Endothelial cell of umbilical vein (primary cell): ENCODE results near the gene MRGPRG. TPM values are rescaled to one million over a fixed set of nuclear protein-coding genes. Genes with fewer than 3 reads are reported as not detected.

Source experiments
- BruUV-seq: library from RNA; stranded (reverse); fragments of 400-500 nt; replicated peaks from 2 replicates; lab custom pipeline; 2021; lab: Mats Ljungman, UMichigan
- CTCF ChIA-PET: fragments of 300-600, 350-600 bp; sonication (Branson Sonifier 250); formaldehyde crosslinking; loops from one replicate; lab custom pipeline; 2021; ENCODE audit warnings: antibody characterized with exemption, inconsistent platforms; lab: Charles Lee
- POLR2A ChIA-PET: fragments of 300-600, 350-600 bp; sonication (Branson Sonifier 250); formaldehyde crosslinking; loops from one replicate; lab custom pipeline; 2021; ENCODE audit warnings: antibody characterized with exemption, inconsistent platforms; lab: Charles Lee
- DNase-seq: peaks from one replicate; pipeline ENCODE4 v3.0.0-alpha.2; 2011; ENCODE audit warnings: low read depth, low spot score
- FAIRE-seq: peaks from 2 replicates; lab custom pipeline; 2011; peaks lifted over from hg19 to GRCh38; lab: Jason Lieb, UNC
- H2AFZ ChIP-seq: 2 replicates; pipeline ENCODE4 v1.6.0; 2012; ENCODE audit warnings: low read depth, low read length, control low read depth, inconsistent platforms
- H3K27ac ChIP-seq: 2 replicates; pipeline ENCODE4 v1.5.1; 2011; ENCODE audit warnings: low read depth, mild to moderate bottlenecking, control low read depth, low read length, moderate library complexity; ENCODE audit not compliant: insufficient read depth
- H3K27me3 ChIP-seq, 2 experiments: 2 replicates each; pipeline versions ENCODE4 v1.6.0 to v1.6.1; 2011; ENCODE audit warnings: low read length in 2 of 2, mixed read lengths in 1 of 2; ENCODE audit not compliant: control insufficient read depth in 2 of 2, insufficient read depth in 2 of 2
- H3K36me3 ChIP-seq, 2 experiments: 2 replicates in 1 of 2; 3 replicates in 1 of 2; pipeline ENCODE4 v1.5.1; 2011; ENCODE audit warnings: low read length in 2 of 2, mild to moderate bottlenecking in 1 of 2, moderate library complexity in 1 of 2; ENCODE audit not compliant: control insufficient read depth in 2 of 2, insufficient read depth in 2 of 2; ENCODE audit errors: extremely low read depth in 1 of 2
- H3K4me1 ChIP-seq: 3 replicates; pipeline ENCODE4 v1.5.1; 2011; ENCODE audit warnings: mild to moderate bottlenecking, low read length; ENCODE audit not compliant: control insufficient read depth, insufficient read depth; ENCODE audit errors: extremely low read depth
- H3K4me2 ChIP-seq: 2 replicates; pipeline ENCODE4 v1.6.1; 2011; ENCODE audit warnings: low read length, control low read depth, mixed read lengths; ENCODE audit not compliant: insufficient read depth
- H3K4me3 ChIP-seq, 3 experiments: fragments of 200-600 bp in 1 of 3; sonication (generic), shearing (Covaris generic) in 1 of 3; replicated peaks in 1 of 3; 2 replicates each; pipeline ENCODE4 v1.5.1; 2011 to 2016; ENCODE audit warnings: control low read depth in 3 of 3, low read length in 3 of 3, mild to moderate bottlenecking in 2 of 3, inconsistent platforms in 1 of 3, low read depth in 1 of 3, moderate library complexity in 1 of 3; ENCODE audit not compliant: insufficient read depth in 1 of 3
- H3K79me2 ChIP-seq: 2 replicates; pipeline ENCODE4 v1.6.0; 2012; ENCODE audit warnings: low read length, inconsistent platforms; ENCODE audit not compliant: control insufficient read depth, insufficient read depth
- H3K9ac ChIP-seq: replicated peaks from 2 replicates; pipeline ENCODE3; 2011; ENCODE audit warnings: low read length, control low read depth; ENCODE audit not compliant: insufficient read depth; ENCODE audit errors: extremely low read depth
- H3K9me1 ChIP-seq: replicated peaks from 3 replicates; pipeline ENCODE4 v1.6.0; 2011; ENCODE audit warnings: mild to moderate bottlenecking, low read length; ENCODE audit not compliant: control insufficient read depth, insufficient read depth; ENCODE audit errors: extremely low read depth
- H3K9me3 ChIP-seq: replicated peaks from 2 replicates; pipeline ENCODE4 v1.5.1; 2012; ENCODE audit warnings: low read length, inconsistent platforms; ENCODE audit not compliant: control insufficient read depth, insufficient read depth
- H4K20me1 ChIP-seq: replicated peaks from 2 replicates; pipeline ENCODE3; 2011; ENCODE audit warnings: mild to moderate bottlenecking, low read length; ENCODE audit not compliant: control insufficient read depth, insufficient read depth; ENCODE audit errors: extremely low read depth
- EZH2 ChIP-seq: IDR thresholded peaks from 2 replicates; pipeline ENCODE4 v1.6.1; 2012; ENCODE audit warnings: borderline replicate concordance, low read depth, mild to moderate bottlenecking, moderate library complexity, low read length, inconsistent platforms; ENCODE audit not compliant: severe bottlenecking
- FOS ChIP-seq: IDR thresholded peaks from 2 replicates; pipeline ENCODE4 v1.6.1; 2011; ENCODE audit warnings: mild to moderate bottlenecking, low read length, moderate library complexity, borderline replicate concordance; ENCODE audit not compliant: insufficient read depth
- GATA2 ChIP-seq: IDR thresholded peaks from 2 replicates; pipeline ENCODE4 v1.7.0; 2011; ENCODE audit warnings: low read depth, mild to moderate bottlenecking, moderate library complexity, mixed read lengths, low read length; ENCODE audit not compliant: insufficient read length, insufficient read depth
- JUN ChIP-seq: IDR thresholded peaks from 2 replicates; pipeline ENCODE4 v1.6.1; 2011; ENCODE audit warnings: borderline replicate concordance, low read depth; ENCODE audit not compliant: insufficient read length, insufficient read depth
- MYC ChIP-seq: IDR thresholded peaks from one replicate; pipeline ENCODE4 v1.6.1; 2011; ENCODE audit warnings: mild to moderate bottlenecking, low read depth, low read length
- POLR2A ChIP-seq: IDR thresholded peaks from 2 replicates; pipeline ENCODE4 v1.6.1; 2012; ENCODE audit warnings: low read depth, mild to moderate bottlenecking, control low read depth, low read length
- POLR2AphosphoS5 ChIP-seq: IDR thresholded peaks from 2 replicates; pipeline ENCODE4 v1.6.1; 2012; ENCODE audit warnings: low read depth, mild to moderate bottlenecking, control low read depth, low read length, moderate library complexity; ENCODE audit not compliant: insufficient read depth
- dilution Hi-C: fragments of 300-500 bp; cut with MboI; formaldehyde crosslinking; loops from one replicate; pipeline ENCODE4 v1.15.0; 2019; ENCODE audit warnings: low sequenced_read_pairs; ENCODE audit not compliant: extremely low pct_ligation_motif_present
- intact Hi-C: fragments of 100-400 bp; cut with micrococcal nuclease; formaldehyde crosslinking; loops from one replicate; pipeline ENCODE4 v1.10.0; 2022
- polyA plus RNA-seq, 4 experiments: library from polyadenylated mRNA; depleted of rRNA in 3 of 4; stranded (reverse) in 3 of 4; unstranded in 1 of 4; fragments of >200 nt; gene quantifications; 2 replicates each; pipeline versions ENCODE4 v1.2.1 to v1.2.3, GENCODE V29; 2011 to 2012; ENCODE audit warnings: missing spikeins in 1 of 4
- total RNA-seq: library from RNA; stranded (reverse); gene quantifications from 2 replicates; pipeline ENCODE4 v1.2.3, GENCODE V29; 2021
- TF ChIP-seq, protein P1 (sequence below): IDR thresholded peaks from 2 replicates; pipeline ENCODE4 v1.6.1; 2011; ENCODE audit not compliant: insufficient read depth, insufficient read length
- TF ChIP-seq, protein P2 (sequence below), 2 donors: IDR thresholded peaks; 1 replicate in 1 of 2; 2 replicates in 1 of 2; pipeline ENCODE4 v1.5.1; 2011; ENCODE audit warnings: low read length in 2 of 2, mild to moderate bottlenecking in 2 of 2, moderate library complexity in 2 of 2, control low read depth in 1 of 2, inconsistent platforms in 1 of 2, low read depth in 1 of 2; ENCODE audit not compliant: insufficient read depth in 1 of 2; ENCODE audit errors: extremely low read depth in 1 of 2

Gene MRGPRG
- total and polyA plus RNA-seq, 2 donors (not counting 3 experiments of a cell fraction or from before 2014, with no cell fraction given): not detected

DNA sequence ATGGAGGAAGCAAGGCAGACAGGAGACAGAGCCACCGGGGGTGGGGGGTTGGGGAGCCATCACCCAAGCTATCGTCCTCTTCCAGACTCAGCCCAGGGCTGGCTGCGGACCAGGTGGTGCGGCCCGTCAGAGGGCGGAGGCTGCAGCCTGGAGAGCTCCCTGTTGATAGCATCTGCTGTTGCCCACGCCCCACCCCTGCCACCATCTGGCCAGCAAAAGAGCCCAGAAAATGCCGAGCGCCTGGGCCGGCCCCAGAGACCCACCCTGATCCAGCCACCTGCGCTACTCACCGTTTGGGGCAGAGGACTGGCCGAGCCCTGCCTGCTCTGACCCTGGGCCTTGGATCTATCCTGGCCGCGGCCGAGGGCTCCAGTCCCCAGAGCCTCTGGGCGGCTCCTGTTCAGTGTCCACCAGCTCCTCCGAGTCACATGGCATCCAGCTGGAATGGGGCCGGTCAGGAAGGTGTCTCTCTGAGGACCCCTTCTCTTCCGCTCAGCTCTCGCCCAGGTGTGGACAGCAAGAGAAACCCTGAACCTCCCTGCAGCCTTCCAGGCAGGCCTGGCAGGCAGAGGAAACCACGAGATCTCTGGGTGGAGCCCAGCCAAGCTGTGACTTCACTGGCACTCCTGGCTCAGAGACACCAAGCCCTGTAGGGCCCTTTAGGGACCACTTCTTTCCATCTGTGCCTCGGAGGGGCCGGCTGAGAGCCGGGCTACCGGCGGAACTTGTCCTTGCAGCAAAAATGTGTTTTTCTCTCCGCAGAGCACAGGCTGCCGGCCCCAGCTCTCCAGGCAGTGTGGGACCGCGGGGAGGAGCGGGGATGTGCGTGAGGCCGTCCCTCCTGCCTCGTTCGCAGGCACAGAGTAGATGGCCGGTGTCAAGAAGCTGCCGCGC is 13.5 kb upstream of the MRGPRG start, which contains the start of gene MRGPRE:
Gene MRGPRE (minus strand): TSS at position 567 of the 894 bp plus-strand sequence. CDS start 3,618 bp downstream, outside the sequence.
- intact Hi-C loops: no loop called here
- ChIA-PET CTCF (no interaction called here), POLR2A (no interaction called here)
- H3K27ac ChIP-seq: no peak within 1 kb of the TSS
- H3K27me3 ChIP-seq: peaks cover 1 to 5% of the 10 kb centered on the region in 2 experiments
- H3K9ac ChIP-seq: no peak within 1 kb of the TSS
- DNase-seq (no peak), FAIRE-seq (no peak)
- BruUV-seq: no TSS peak
- H4K20me1 ChIP-seq: no peaks in the 10 kb centered on the region
- no peak within 1 kb of the TSS for H3K4me2 ChIP-seq
- no peaks in the 10 kb centered on the region for H3K4me1 ChIP-seq
- dilution Hi-C loops: no loop called here
- TF ChIP-seq, protein P1, sequence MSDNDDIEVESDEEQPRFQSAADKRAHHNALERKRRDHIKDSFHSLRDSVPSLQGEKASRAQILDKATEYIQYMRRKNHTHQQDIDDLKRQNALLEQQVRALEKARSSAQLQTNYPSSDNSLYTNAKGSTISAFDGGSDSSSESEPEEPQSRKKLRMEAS: no peak
- no peak for TF ChIP-seq EZH2
- TF ChIP-seq GATA2: no peak
- TF ChIP-seq MYC: no peak
- no peak for TF ChIP-seq JUN
- TF ChIP-seq POLR2A: no peak
- no peak for TF ChIP-seq POLR2AphosphoS5
- TF ChIP-seq FOS: no peak
- TF ChIP-seq, protein P2, sequence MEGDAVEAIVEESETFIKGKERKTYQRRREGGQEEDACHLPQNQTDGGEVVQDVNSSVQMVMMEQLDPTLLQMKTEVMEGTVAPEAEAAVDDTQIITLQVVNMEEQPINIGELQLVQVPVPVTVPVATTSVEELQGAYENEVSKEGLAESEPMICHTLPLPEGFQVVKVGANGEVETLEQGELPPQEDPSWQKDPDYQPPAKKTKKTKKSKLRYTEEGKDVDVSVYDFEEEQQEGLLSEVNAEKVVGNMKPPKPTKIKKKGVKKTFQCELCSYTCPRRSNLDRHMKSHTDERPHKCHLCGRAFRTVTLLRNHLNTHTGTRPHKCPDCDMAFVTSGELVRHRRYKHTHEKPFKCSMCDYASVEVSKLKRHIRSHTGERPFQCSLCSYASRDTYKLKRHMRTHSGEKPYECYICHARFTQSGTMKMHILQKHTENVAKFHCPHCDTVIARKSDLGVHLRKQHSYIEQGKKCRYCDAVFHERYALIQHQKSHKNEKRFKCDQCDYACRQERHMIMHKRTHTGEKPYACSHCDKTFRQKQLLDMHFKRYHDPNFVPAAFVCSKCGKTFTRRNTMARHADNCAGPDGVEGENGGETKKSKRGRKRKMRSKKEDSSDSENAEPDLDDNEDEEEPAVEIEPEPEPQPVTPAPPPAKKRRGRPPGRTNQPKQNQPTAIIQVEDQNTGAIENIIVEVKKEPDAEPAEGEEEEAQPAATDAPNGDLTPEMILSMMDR (IDR thresholded peaks at IDR 0.05; ENCODE audit: extremely low read depth in 1 of 2, insufficient read depth in 1 of 2, low read depth in 1 of 2, low read length in 2 of 2): no peak
- no peak within 1 kb of the TSS for H3K4me3 ChIP-seq
- H3K9me3 ChIP-seq: no peaks in the 10 kb centered on the region
- no peaks in the 10 kb centered on the region for H3K79me2 ChIP-seq
- no peak within 1 kb of the TSS for H2AFZ ChIP-seq
- H3K9me1 ChIP-seq: no peaks in the 10 kb centered on the region
- H3K36me3 ChIP-seq: no peaks in the 10 kb centered on the region
